GM12874 (cell line): Measurements from ENCODE around the gene NRXN2.

Experiments used
- CTCF ChIP-seq: IDR thresholded peaks from 2 replicates; pipeline ENCODE4 v1.5.1; 2011; ENCODE audit warnings: low read depth, mild to moderate bottlenecking, control low read depth, low read length, moderate library complexity; ENCODE audit not compliant: insufficient read depth

NRXN2 gene

GRCh38 chr11:64606796-64607380 lies 116.1 kb downstream of the NRXN2 start:
- no peak for TF ChIP-seq CTCF

- no peak for TF ChIP-seq CTCF
These were observed 117.1 kb downstream of the NRXN2 start for GRCh38 chr11:64605656-64606585.

GRCh38 chr11:64605244-64605560 lies 117.8 kb downstream of the NRXN2 start:
- TF ChIP-seq CTCF = no peak

GRCh38 chr11:64604458-64605243 lies 118.3 kb downstream of the NRXN2 start:
- no peak for TF ChIP-seq CTCF

- no peak for TF ChIP-seq CTCF
These were observed 119.4 kb downstream of the NRXN2 start for GRCh38 chr11:64603411-64604110.

- no peak for TF ChIP-seq CTCF
These were observed 120.4 kb downstream of the NRXN2 start for GRCh38 chr11:64602466-64603070.
